PC-3 (cell line): ENCODE measurements around the gene ILKAP. TPM values are rescaled to one million over a fixed set of nuclear protein-coding genes. Genes with fewer than 3 reads are reported as not detected.

Experiments used
- ATAC-seq: fragments of 200-7000 bp; cut with Tn5 transposase; 2 replicates; pipeline ENCODE4 v1.9.1; 2020; ENCODE audit warnings: mild to moderate bottlenecking, moderate library complexity
- BruUV-seq: library from RNA; stranded (reverse); fragments of 400-500 nt; replicated peaks from 2 replicates; lab custom pipeline; 2021; lab: Mats Ljungman, UMichigan
- CTCF ChIA-PET: fragments of 300-600 bp; sonication (Branson Sonifier 250); formaldehyde crosslinking; loops from one replicate; lab custom pipeline; 2022; ENCODE audit warnings: antibody characterized with exemption; lab: Charles Lee
- POLR2A ChIA-PET: fragments of 300-600 bp; sonication (Branson Sonifier 250); formaldehyde crosslinking; loops from one replicate; lab custom pipeline; 2022; ENCODE audit warnings: antibody characterized with exemption; ENCODE audit not compliant: unreplicated experiment; lab: Charles Lee
- DNase-seq: peaks from one replicate; pipeline ENCODE4 v3.0.0-alpha.2; 2015
- H2AFZ ChIP-seq: fragments of 300-600 bp; sonication (generic); 2 replicates; pipeline ENCODE4 v1.6.0; 2016; ENCODE audit warnings: antibody characterized with exemption, low read length
- H3F3A ChIP-seq: fragments of 300-600 bp; sonication (generic); one replicate; pipeline ENCODE4 v1.6.0; 2017; ENCODE audit warnings: antibody characterized with exemption, low read length, control low read depth, mild to moderate bottlenecking; ENCODE audit not compliant: unreplicated experiment
- H3K27ac ChIP-seq: fragments of 300-600 bp; sonication (generic); 2 replicates; pipeline ENCODE4 v1.5.1; 2016; ENCODE audit warnings: mild to moderate bottlenecking, low read length
- H3K27me3 ChIP-seq: fragments of 300-600 bp; sonication (generic); 2 replicates; pipeline ENCODE4 v1.6.1; 2016; ENCODE audit warnings: low read length, mixed read lengths
- H3K36me3 ChIP-seq: fragments of 300-600 bp; sonication (generic); 2 replicates; pipeline ENCODE4 v1.6.1; 2016; ENCODE audit warnings: low read depth, mixed run types, low read length, mixed read lengths
- H3K4me1 ChIP-seq: fragments of 300-600 bp; sonication (generic); 2 replicates; pipeline ENCODE4 v1.5.1; 2016; ENCODE audit warnings: low read length; ENCODE audit not compliant: insufficient read depth
- H3K4me2 ChIP-seq: fragments of 300-600 bp; sonication (generic); 2 replicates; pipeline ENCODE4 v1.6.0; 2016; ENCODE audit warnings: low read length
- H3K4me3 ChIP-seq: fragments of 300-600 bp; sonication (generic); 2 replicates; pipeline ENCODE4 v1.5.1; 2016; ENCODE audit warnings: mild to moderate bottlenecking, low read length, mixed read lengths
- H3K79me2 ChIP-seq: fragments of 300-600 bp; sonication (generic); 2 replicates; pipeline ENCODE4 v1.6.1; 2017; ENCODE audit warnings: low read length, mixed read lengths
- H3K9ac ChIP-seq: fragments of 300-600 bp; sonication (generic); 2 replicates; pipeline ENCODE4 v1.6.0; 2016; ENCODE audit warnings: mild to moderate bottlenecking, low read length
- H3K9me2 ChIP-seq: fragments of 300-600 bp; sonication (generic); replicated peaks from 2 replicates; pipeline ENCODE4 v1.6.1; 2016; ENCODE audit warnings: mixed run types, low read length, mixed read lengths
- H3K9me3 ChIP-seq: fragments of 300-600 bp; sonication (generic); 2 replicates; pipeline ENCODE4 v1.6.1; 2016; ENCODE audit warnings: low read length, mixed read lengths
- H4K20me1 ChIP-seq: fragments of 300-600 bp; sonication (generic); 2 replicates; pipeline ENCODE4 v1.6.1; 2016; ENCODE audit warnings: low read length, mixed read lengths
- CTCF ChIP-seq: fragments of 300-600 bp; sonication (generic); conservative IDR thresholded peaks from 2 replicates; pipeline ENCODE4 v1.5.1; 2017; ENCODE audit warnings: antibody characterized with exemption, low read depth, mild to moderate bottlenecking, low read length
- EZH2 ChIP-seq: fragments of 300-600 bp; sonication (generic); IDR thresholded peaks from one replicate; pipeline ENCODE4 v1.6.1; 2017; ENCODE audit warnings: antibody characterized with exemption, mild to moderate bottlenecking, low read length; ENCODE audit not compliant: unreplicated experiment
- EZH2phosphoT487 ChIP-seq: fragments of 300-600 bp; sonication (generic); IDR thresholded peaks from 2 replicates; pipeline ENCODE4 v1.6.1; 2018; ENCODE audit warnings: mild to moderate bottlenecking, antibody characterized with exemption, low read length, borderline replicate concordance
- intact Hi-C: fragments of 100-400 bp; cut with micrococcal nuclease; formaldehyde crosslinking; loops from 2 replicates; pipeline ENCODE4 v1.9.0; 2023
- total RNA-seq: library from RNA; depleted of rRNA; stranded (reverse); fragments of >200 nt; gene quantifications from 2 replicates; pipeline ENCODE4 v1.2.3, GENCODE V29; 2014

The ILKAP gene
- total RNA-seq, 1 experiment from 2014 or later, result 30.7 TPM

GRCh38 chr2:238165288-238165921 is 38.1 kb downstream of the ILKAP start:
- intact Hi-C loops, result no loop called here
- Histone ChIP-seq H3K9ac (no peak overlapping the region), H3K9me3 (no peaks in the 10 kb centered on the region), H3K27ac (no peak overlapping the region), H3K79me2 (no peaks in the 10 kb centered on the region), H3K9me2 (no peaks in the 10 kb centered on the region), H3K4me2 (no peak overlapping the region), H4K20me1 (no peaks in the 10 kb centered on the region), H3K36me3 (peaks cover under 1% of the 10 kb centered on the region; the same call in 1 of the 2 replicates), H3K27me3 (no peaks in the 10 kb centered on the region), H3K4me1 (peaks cover 20% of the 10 kb centered on the region), H3F3A (no peaks in the 10 kb centered on the region), H2AFZ (no peak overlapping the region), H3K4me3 (no peak overlapping the region)
- DNase-seq (no peak), ATAC-seq (no peak)
- CTCF ChIA-PET, result no interaction called here
- TF ChIP-seq CTCF, result no peak
- POLR2A ChIA-PET, result no interaction called here
- BruUV-seq, result no TSS peak

- no peaks in the 10 kb centered on the region for H4K20me1 ChIP-seq
- no peak overlapping the region for H2AFZ ChIP-seq
- ATAC-seq (no peak), DNase-seq (no peak)
- ChIA-PET CTCF (no interaction called here), POLR2A (no interaction called here)
- no peak overlapping the region for H3K4me2 ChIP-seq
- H3K9me2 ChIP-seq, result no peaks in the 10 kb centered on the region
- TF ChIP-seq CTCF, result no peak
- no peaks in the 10 kb centered on the region for H3K79me2 ChIP-seq
- peaks cover 15% of the 10 kb centered on the region for H3K4me1 ChIP-seq
- no peaks in the 10 kb centered on the region for H3F3A ChIP-seq
- H3K27me3 ChIP-seq, result no peaks in the 10 kb centered on the region
- no peak overlapping the region for H3K9ac ChIP-seq
- H3K9me3 ChIP-seq, result no peaks in the 10 kb centered on the region
- H3K36me3 ChIP-seq, result no peaks in the 10 kb centered on the region; the same call in 1 of the 2 replicates
- no peak overlapping the region for H3K4me3 ChIP-seq
- BruUV-seq, result no TSS peak
- intact Hi-C loops, result no loop called here
- no peak overlapping the region for H3K27ac ChIP-seq
Observed at GRCh38 chr2:238164906-238165287, 38.6 kb downstream of the ILKAP start.

GRCh38 chr2:238163481-238164198 is 39.9 kb downstream of the ILKAP start:
- ATAC-seq (no peak), DNase-seq (no peak)
- CTCF ChIA-PET, result no interaction called here
- Histone ChIP-seq H3K79me2 (no peaks in the 10 kb centered on the region), H4K20me1 (no peaks in the 10 kb centered on the region), H3K9ac (no peak overlapping the region), H3K4me3 (no peak overlapping the region), H3K27me3 (no peaks in the 10 kb centered on the region), H3K9me3 (no peaks in the 10 kb centered on the region), H3K9me2 (no peaks in the 10 kb centered on the region), H3K4me2 (no peak overlapping the region), H3K4me1 (peaks cover 3% of the 10 kb centered on the region), H3K36me3 (no peaks in the 10 kb centered on the region; the same call in 1 of the 2 replicates), H3K27ac (no peak overlapping the region), H2AFZ (no peak overlapping the region), H3F3A (no peaks in the 10 kb centered on the region)
- no TSS peak for BruUV-seq
- intact Hi-C loops, result no loop called here
- TF ChIP-seq EZH2phosphoT487 (no peak), CTCF (no peak), EZH2 (no peak)
- POLR2A ChIA-PET, result no interaction called here
